Measurements from ENCODE around the gene NCCRP1. TPM values are rescaled to one million over a fixed set of nuclear protein-coding genes. Genes with fewer than 3 reads are reported as not detected.

Gene NCCRP1
- total and polyA plus RNA-seq, 2 donors (not counting 3 experiments of a cell fraction or from before 2014, with no cell fraction given), result 0.06 TPM; not detected in 1

DNA sequence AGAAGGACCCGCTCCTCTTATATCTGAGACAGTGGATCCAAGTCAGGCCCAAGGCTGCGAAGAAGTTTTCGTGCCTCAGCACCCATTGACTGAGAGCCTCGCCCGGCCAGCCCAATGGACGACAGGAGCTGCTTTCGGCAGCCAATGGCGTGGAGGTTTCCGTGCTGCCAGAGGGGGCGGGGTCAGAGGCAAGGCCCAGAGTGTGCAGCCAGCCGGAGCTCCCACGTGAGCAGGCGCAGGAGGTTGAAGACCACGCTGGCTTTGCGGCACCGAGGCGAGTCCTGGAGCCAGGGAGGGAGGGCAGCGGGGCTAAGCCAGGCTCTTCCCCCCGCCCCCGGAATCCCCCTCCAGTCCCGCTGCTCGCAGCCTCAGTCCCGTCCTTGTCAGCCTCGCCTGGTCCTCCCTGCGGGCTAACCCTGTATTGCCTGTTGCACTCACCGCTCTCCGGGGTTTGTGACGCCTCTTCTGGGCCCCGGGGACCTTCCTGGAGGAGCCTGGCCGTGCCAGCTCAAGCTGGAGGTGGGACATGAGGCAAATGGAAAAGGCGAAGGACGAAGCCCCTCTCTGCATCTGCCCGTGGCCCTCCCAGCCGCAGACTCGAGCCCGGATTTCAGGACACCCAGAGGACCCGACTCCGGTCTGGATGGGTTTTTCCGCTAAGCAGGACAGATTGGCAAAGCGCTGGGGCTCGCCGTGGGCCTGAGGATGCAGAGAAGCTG lies 50.3 kb downstream of the NCCRP1 start:
- Histone ChIP-seq H3K4me2 (ENCODE audit: insufficient read depth, low read length) (no peak overlapping the region), H3K36me3 (ENCODE audit: control insufficient read depth in 2 of 2, extremely low read depth in 1 of 2, insufficient read depth in 2 of 2, low read length in 2 of 2) (no peaks in the 10 kb centered on the region), H3K4me3 (replicated peaks in 1 of 3; ENCODE audit: insufficient read depth in 1 of 3, low read depth in 1 of 3, low read length in 3 of 3) (no peak overlapping the region), H3K79me2 (ENCODE audit: control insufficient read depth, insufficient read depth, low read length) (no peaks in the 10 kb centered on the region), H3K4me1 (ENCODE audit: control insufficient read depth, extremely low read depth, insufficient read depth, low read length) (no peaks in the 10 kb centered on the region), H3K27me3 (ENCODE audit: control insufficient read depth in 2 of 2, insufficient read depth in 2 of 2, low read length in 2 of 2) (peaks cover 28 to 34% of the 10 kb centered on the region in 2 experiments), H3K9ac (replicated peaks; ENCODE audit: extremely low read depth, insufficient read depth, low read length) (no peak overlapping the region), H2AFZ (ENCODE audit: low read depth, low read length) (peak overlapping the region; percentile 62), H3K27ac (ENCODE audit: insufficient read depth, low read depth, low read length) (no peak overlapping the region), H3K9me3 (replicated peaks; ENCODE audit: control insufficient read depth, insufficient read depth, low read length) (no peaks in the 10 kb centered on the region), H3K9me1 (replicated peaks; ENCODE audit: control insufficient read depth, extremely low read depth, insufficient read depth, low read length) (no peaks in the 10 kb centered on the region), H4K20me1 (replicated peaks; ENCODE audit: control insufficient read depth, extremely low read depth, insufficient read depth, low read length) (no peaks in the 10 kb centered on the region)
- dilution Hi-C loops (cut with MboI; ENCODE audit: extremely low pct_ligation_motif_present, low sequenced_read_pairs) (no loop called here), intact Hi-C loops (cut with micrococcal nuclease) (no loop called here)
- ChIA-PET POLR2A (no interaction called here), CTCF (no interaction called here)
- no peak for TF ChIP-seq POLR2AphosphoS5 (IDR thresholded peaks at IDR 0.05; ENCODE audit: insufficient read depth, low read depth, low read length)
- no peak for TF ChIP-seq EZH2 (IDR thresholded peaks at IDR 0.05; ENCODE audit: borderline replicate concordance, low read depth, low read length, severe bottlenecking)
- TF ChIP-seq, protein P1, sequence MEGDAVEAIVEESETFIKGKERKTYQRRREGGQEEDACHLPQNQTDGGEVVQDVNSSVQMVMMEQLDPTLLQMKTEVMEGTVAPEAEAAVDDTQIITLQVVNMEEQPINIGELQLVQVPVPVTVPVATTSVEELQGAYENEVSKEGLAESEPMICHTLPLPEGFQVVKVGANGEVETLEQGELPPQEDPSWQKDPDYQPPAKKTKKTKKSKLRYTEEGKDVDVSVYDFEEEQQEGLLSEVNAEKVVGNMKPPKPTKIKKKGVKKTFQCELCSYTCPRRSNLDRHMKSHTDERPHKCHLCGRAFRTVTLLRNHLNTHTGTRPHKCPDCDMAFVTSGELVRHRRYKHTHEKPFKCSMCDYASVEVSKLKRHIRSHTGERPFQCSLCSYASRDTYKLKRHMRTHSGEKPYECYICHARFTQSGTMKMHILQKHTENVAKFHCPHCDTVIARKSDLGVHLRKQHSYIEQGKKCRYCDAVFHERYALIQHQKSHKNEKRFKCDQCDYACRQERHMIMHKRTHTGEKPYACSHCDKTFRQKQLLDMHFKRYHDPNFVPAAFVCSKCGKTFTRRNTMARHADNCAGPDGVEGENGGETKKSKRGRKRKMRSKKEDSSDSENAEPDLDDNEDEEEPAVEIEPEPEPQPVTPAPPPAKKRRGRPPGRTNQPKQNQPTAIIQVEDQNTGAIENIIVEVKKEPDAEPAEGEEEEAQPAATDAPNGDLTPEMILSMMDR (IDR thresholded peaks at IDR 0.05; ENCODE audit: extremely low read depth in 1 of 2, insufficient read depth in 1 of 2, low read depth in 1 of 2, low read length in 2 of 2), result no peak
- TF ChIP-seq, protein P2, sequence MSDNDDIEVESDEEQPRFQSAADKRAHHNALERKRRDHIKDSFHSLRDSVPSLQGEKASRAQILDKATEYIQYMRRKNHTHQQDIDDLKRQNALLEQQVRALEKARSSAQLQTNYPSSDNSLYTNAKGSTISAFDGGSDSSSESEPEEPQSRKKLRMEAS (IDR thresholded peaks at IDR 0.05; ENCODE audit: insufficient read depth, insufficient read length), result no peak
- no peak for TF ChIP-seq POLR2A (IDR thresholded peaks at IDR 0.05; ENCODE audit: low read depth, low read length)
- TF ChIP-seq JUN (IDR thresholded peaks at IDR 0.05; ENCODE audit: borderline replicate concordance, insufficient read depth, insufficient read length, low read depth), result no peak
- no peak for TF ChIP-seq FOS (IDR thresholded peaks at IDR 0.05; ENCODE audit: borderline replicate concordance, insufficient read depth, low read length)
- no TSS peak for BruUV-seq (replicated peaks)
- peak; percentile 13 for DNase-seq (ENCODE audit: low read depth, low spot score)
- FAIRE-seq, result peak; percentile 26
